Stimulated activated CD4-positive, alpha-beta T cell treated with anti-CD3 and anti-CD28 coated beads, Interleukin-15, amount 100 ng/mL, for 24 hours (primary cell): ENCODE data around the gene TMA7B.
A peak's percentile ranks its signal among the peaks of the same experiment; 100 is the strongest.

Source experiments
- DNase-seq: peaks from one replicate; pipeline ENCODE4 v3.0.0-alpha.2; 2020

TMA7B gene

DNA sequence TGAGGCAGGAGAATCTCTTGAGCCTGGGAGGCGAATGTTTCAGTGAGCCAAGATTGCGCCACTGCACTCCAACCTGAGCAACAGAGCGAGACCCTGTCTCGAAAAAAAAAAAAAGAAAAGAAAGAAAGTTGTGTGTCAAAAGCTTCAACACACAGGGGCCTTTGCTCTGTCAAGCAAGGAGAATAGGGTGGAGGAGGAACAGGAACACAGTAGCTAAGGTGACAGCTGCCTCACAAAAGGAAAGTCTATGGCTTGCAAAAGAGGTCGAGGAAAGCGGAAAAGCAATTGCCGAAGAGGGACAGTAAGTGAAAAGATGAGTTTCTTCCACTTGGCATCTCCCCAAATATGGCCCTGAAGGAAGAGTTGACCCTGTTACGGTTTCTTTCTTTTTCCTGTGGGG, 26.5 kb upstream of the TMA7B start:
- DNase-seq: no peak

GRCh38 chr22:39935116-39935515, 25.1 kb upstream of the TMA7B start:
- DNase-seq: no peak

DNA sequence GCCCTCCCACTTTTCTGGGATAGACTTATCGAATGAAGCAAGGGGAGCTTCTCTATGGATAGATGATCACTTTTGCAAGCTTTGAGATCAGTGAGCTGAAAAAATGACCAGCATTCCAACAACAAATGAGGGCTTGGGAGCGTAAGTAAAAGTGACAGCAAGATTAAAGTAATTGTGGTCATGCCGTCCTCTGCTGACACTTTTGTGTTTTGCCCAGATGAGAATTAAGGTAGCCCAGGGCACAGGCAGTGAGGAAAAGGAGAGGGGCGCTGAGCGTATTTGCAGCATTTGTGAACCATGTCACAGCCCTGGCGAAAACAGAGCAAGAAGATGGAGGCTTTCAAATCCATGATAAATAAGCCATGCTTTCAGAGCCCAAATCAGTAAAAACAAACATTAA, 24.6 kb upstream of the TMA7B start:
- DNase-seq: no peak

DNA sequence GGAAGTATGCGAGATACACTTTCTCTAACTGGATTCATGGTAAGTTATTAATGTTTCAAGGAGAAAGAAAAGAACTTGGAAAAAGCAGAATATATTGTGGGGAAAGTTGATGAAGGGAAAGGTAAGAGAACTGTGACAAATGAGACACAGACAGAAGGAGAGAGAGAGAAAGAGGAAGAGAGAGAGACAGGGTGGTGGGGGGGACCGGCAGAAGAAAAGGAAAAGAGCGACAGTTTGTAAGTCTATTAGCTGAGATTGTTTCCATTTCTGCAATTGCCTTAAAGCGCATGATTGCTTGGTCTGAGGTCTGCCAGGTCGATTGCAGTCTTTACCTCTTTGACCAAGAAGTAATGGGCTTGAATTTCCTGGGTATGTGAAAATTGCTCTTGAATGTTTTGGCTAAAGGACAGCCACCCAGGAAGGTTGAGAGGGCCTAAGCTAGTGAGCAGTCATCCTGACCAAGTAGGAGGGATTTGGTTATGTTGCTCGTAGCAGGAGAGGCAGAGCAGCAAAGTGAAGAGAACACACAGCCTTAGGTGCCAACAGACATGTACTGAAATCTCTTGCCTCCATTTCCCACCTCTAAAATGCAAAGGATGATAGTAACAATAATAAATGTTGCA, 23.6 kb upstream of the TMA7B start:
- DNase-seq: no peak

DNA sequence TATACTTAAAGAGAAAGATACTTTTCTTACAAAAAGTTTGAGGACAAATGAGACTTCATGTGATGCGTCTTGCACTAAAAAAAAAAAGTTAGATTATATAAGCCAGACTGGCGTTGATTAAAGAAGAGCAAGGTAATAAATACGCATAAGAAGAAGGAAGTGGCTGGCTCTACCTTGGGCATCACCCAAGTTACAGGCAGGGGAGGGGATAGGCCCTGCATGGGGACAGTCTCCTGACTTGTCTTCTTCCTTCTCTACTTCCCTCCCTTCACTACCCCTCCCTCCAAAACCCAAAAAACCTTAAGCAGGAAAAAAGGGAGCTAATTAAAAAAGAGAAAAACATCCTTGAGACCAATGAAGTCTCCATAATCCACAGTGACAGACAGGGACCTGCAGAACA, 22.3 kb upstream of the TMA7B start:
- DNase-seq: no peak

GRCh38 chr22:39938509-39939111, 21.6 kb upstream of the TMA7B start:
- DNase-seq: peak; percentile 76

GRCh38 chr22:39939830-39940229, 20.4 kb upstream of the TMA7B start:
- no peak for DNase-seq

DNA sequence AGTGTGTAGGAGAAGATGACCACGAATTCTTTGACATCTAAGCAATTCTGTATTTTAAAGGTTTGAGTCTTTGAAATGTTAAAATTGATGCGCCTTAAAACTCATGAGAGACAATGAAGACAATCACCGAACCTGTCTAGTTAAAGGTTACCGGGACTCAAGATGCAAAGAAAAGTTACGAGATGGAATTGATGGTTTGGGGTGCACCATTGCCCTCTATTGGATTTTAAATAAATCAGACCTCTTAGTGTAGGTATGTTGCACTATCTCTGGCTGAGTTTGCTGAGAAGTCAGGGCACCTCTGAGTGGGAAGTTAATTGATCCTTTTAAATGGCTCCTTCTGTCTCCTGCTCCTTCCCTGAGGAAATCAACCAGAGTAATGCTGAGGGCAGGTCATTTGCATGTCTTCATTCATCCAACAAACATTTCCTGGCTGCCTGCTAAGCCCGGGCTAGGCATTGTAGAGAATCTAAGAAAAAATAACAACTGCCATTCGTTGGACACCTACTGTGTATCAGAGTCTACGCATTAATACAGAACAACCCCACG, 19.4 kb upstream of the TMA7B start:
- no peak for DNase-seq

GRCh38 chr22:39941601-39942000, 18.6 kb upstream of the TMA7B start:
- DNase-seq: no peak

DNA sequence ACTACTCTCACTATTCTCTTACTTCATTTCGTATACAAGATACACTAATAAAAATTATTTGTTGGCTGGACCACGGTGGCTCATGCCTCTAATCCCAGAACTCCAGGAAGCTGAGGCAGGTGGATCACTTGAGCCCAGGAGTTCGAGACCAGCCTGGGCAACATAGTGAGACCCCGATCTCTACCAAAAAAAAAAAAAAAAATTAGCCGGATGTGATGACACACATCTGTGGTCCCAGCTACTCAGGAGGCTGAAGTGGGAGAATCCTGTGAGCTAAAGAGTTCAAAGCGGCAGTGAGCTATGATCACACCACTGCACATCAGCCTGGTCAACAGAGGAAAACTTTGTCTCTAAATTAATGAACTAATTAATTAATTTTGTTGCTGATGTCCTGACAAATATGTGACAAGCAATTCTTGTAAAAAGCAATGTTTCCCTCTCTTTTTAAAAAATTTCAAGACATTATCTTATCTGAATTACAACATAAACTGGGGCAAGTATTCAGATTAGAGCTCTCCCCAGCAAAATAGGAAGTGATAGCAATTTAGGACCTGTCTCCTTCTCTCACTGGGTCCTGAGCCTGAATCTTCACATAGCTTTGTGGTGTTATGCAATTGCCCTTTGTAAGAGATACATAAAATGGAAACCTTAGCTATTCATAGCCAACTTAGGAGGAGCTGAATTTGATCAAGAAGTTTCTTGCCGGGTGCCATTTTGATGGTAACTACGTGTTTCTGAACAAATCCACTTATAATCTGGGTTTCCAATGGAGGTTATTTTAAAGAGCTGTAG, 17.6 kb upstream of the TMA7B start:
- no peak for DNase-seq

DNA sequence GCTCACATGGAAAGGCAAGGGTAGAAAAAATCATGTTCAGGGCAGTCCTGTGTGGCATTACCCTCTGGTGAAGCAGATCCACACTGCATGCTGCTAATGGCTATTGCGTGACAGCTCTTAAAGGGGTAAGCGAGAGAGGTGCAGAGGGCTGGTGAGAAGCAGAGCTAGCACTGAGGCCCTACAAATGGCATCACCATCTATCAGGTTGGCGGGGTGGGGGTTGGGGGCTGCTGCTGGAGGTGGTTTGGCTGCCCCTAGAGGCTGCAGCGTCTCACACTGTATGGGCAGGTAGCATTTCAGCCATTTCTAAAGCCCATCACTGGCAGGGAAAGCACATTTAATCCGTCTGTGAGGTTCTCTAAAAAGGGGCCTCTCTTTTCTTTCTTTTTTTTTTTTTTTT, 16.9 kb upstream of the TMA7B start:
- DNase-seq: peak; percentile 67

DNA sequence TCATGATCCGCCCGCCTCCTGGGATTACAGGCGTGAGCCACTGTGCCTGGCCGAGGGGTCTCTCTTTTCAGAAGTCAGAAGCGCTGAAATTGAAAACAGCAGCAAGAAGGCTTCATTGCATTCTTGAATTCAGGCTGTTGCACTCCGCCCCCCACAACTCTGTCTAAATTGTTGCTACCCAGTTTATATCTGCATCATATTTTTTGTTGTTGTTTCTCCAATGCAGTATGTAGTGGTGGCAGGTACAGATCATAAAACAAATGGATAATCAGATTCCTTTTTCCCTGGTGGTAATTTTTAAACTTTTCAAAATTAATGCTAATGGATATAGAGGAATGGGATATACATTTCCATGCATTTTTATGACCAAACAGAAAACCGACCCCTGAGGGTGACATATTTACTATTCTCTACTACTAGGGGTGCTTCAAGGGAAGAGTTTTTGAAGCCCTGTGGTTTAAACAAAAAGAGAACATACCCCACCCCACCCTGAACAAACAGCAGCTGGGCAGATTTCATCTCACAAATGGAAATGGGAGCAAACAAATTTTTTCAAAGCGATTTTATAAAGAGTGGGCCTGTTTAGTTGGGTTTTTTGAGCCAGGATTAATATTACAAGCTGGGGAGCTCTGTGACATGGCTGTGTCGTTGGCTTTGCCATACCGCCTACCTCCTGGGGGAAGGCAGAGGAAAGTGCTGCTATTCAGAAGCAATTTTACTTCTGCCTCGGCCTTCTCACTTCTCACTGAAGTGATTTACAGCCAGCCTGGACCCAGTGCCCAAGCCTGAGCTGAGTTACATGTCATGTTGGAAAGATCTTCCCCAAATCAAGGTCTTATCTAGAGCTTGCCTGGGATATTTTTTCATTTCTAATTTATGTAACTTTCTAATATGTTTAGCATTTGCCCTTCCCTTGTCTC, 16.0 kb upstream of the TMA7B start:
- DNase-seq: no peak

DNA sequence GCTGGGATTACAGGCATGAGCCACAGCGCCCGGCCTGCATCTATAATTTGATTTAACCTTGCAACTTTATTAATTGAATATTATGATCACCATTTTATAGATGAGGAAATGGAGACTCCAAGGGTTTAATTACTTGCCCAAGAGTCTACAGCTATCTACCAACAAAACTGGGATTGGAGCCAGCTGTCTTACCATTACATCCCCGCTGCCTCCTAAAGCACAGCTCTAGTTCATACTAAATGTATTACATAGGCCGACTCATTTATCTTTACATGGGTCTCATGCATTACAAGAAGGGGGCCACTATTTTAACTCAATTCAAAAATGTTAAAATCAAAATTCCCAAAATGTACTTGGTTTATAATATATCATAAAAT, 14.1 kb upstream of the TMA7B start:
- DNase-seq: no peak

GRCh38 chr22:39946503-39947219, 13.5 kb upstream of the TMA7B start:
- no peak for DNase-seq

DNA sequence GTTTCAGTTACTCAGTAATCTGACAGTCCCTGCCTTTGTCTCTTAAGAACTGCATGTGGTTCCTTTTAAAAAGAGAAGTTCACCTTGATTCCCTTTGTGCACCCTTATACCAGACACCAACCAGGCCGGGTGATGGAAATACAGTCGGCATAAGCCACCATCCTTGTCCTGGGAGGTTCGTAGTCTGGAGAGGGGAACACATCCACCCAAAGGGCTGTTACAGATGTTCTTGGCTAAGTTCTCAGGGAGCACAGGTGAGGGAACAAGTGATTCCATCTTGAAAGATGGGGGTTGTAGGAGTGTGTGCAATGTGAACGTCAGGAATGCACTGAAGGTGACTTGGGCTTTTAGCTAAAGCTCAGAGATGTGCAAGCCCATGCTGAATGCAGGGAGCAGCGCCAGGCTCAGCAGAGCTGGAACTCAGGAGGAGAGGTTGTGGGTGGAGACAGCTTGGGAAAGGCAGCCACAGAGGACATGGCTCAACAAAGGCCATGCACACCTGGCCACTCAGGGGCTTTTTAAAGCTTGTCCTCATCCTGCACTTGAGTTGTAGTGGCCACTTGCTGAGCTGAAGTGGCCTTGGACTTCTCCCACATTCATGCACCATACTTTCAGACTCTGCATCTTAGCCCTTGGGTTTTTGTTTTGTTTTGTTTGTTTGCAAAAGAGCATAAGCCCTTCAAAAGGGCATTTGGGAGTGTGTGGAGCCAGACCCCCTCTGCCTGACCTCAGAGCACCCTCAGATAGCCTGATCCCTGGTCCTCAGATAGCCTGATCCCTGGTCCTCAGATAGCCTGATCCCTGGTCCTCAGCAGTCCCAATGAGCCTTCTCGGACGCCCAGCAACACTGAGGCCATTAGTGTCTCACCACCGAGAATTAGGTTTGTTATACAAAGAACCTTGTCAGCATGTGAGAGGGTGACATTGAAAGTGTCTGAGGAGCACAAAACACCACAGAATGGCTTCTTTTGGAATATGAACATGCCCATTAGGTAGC, 12.7 kb upstream of the TMA7B start:
- DNase-seq: no peak

GRCh38 chr22:39949964-39950737, 10.0 kb upstream of the TMA7B start:
- no peak for DNase-seq

DNA sequence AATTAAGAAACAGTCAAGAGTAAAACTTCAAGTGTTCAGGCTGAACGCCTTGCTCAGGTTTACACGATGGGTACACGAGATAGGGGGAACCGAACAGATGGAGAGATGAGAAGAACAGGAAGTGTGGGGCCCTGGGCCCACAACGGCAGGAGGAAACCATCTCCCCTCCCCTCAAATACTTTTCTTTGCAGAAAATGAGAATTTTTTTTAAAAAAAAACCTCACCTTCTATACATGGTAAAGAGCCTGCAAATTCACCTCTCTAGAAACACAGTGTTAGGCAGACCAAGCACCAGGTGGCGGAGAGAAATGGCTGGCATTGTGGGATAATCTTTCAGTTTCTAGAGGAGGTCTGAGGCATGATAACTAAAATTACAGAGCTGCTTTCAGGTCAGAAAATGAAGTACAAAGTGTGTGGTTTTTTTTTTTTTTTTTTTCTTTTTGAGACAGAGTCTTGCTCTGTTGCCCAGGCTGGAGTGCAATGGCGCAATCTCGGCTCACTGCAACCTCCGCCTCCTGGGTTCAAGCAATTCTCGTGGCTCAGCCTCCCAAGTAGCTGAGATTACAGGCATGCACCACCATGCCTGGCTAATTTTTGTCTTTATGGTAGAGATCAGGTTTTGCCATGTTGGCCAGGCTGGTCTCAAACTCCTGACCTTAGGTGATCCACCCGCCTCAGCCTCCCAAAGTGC, 8.4 kb upstream of the TMA7B start:
- peak; percentile 47 for DNase-seq

- no peak for DNase-seq
Observed at GRCh38 chr22:39952347-39952746, 7.8 kb upstream of the TMA7B start.

DNA sequence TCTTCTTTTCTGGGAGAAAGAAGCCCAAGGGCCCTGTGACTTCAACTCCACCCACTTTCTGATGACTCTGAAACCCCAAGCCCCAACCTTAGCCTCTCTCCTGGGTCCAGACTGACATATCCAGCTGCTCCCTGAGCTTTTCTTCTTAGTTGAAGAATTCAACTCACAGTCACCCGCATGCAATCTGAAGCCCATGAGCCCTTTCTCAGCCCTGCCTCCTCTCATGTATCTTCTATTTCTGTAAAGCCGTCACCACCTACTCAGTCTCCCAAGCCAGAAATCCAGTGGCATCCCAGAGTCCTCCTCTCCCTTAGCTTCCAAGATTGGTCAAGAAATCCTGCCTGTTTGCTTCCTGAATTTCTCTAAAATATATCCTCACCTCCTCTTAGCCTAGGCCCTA, 7.1 kb upstream of the TMA7B start:
- DNase-seq: no peak
